Adipocyte (in vitro differentiated cells): Measurements from ENCODE around the gene ALOX5.

Experiments
- DNase-seq: peaks from one replicate; pipeline ENCODE4 v3.0.0-alpha.2; 2015; ENCODE audit warnings: low read depth
- H3K27me3 ChIP-seq: replicated peaks from 2 replicates; pipeline ENCODE4 v1.7.0; 2013; ENCODE audit warnings: mild to moderate bottlenecking, low read length, moderate library complexity; ENCODE audit not compliant: control insufficient read depth, insufficient read depth
- H3K36me3 ChIP-seq: 2 replicates; pipeline ENCODE4 v1.7.0; 2013; ENCODE audit warnings: low read length, mild to moderate bottlenecking, moderate library complexity; ENCODE audit not compliant: control insufficient read depth, insufficient read depth, severe bottlenecking
- H3K4me1 ChIP-seq: 2 replicates; pipeline ENCODE4 v1.7.0; 2013; ENCODE audit warnings: mild to moderate bottlenecking, low read length, moderate library complexity; ENCODE audit not compliant: control insufficient read depth, insufficient read depth
- H3K4me3 ChIP-seq: 2 replicates; pipeline ENCODE4 v1.7.0; 2013; ENCODE audit warnings: mild to moderate bottlenecking, low read length, moderate library complexity
- H3K9ac ChIP-seq: 2 replicates; pipeline ENCODE4 v1.7.0; 2013; ENCODE audit warnings: mild to moderate bottlenecking, low read length, moderate library complexity
- H3K9me3 ChIP-seq: 2 replicates; pipeline ENCODE4 v1.7.0; 2013; ENCODE audit warnings: mild to moderate bottlenecking, low read length, moderate library complexity; ENCODE audit not compliant: control insufficient read depth

The ALOX5 gene

DNA sequence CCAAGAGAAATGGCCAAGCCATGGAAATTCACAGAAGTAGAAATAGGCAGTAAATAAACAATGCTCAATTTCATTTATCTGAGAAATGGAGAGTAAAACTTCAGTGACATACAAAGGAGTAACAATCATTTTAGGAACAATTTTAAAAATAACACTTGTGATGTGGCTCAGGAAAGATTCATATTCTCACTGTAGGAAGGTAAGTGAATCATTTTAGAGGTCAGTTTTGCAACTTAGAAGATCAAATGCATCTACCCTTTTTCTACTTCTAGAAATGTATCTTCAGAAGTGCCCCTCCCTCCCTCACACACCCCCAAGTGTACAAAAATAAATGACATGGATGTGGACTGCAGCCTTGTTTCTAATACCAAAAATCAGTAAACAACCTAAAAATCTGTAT is 78.3 kb downstream of the ALOX5 start:
- Histone ChIP-seq H3K36me3 (peaks cover 3% of the 10 kb centered on the region), H3K4me1 (peaks cover 6% of the 10 kb centered on the region), H3K4me3 (no peak overlapping the region), H3K9ac (no peak overlapping the region), H3K27me3 (no peaks in the 10 kb centered on the region), H3K9me3 (no peaks in the 10 kb centered on the region)
- no peak for DNase-seq

DNA sequence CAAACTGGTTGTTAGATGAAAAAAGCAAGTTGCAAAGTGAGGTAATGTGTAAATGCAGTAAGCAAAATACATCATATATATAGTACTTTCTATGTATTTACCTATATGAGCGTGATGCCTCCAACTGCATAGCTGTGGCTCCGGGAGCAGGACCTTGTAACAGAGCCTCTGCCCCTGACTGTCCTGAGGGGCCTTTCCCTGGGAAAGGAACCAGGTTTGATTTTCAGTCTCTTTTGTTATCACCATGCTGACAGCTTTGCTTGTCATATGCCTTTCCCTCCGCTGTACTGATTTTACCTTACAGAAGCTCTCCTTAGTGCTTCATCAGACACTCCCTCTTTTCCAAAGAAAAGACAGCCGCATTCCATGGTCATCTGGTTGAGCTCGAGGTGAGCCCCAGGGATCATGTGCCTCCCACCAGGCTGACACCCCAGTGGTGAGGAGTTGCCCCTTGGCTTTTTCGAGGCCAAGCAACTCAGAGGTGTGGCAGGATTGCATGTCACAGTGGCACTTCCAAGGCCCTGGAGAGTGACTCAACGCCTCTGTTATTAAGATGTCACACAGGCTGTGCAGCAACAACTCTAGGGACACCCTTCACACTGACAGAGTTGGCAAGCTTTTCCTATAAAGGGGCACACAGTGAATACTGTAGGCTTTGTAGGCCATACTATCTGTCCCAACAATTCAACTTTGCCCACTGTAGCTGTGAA is 78.9 kb downstream of the ALOX5 start:
- no peaks in the 10 kb centered on the region for H3K9me3 ChIP-seq
- no peaks in the 10 kb centered on the region for H3K27me3 ChIP-seq
- DNase-seq: no peak
- H3K36me3 ChIP-seq: peaks cover 3% of the 10 kb centered on the region
- H3K9ac ChIP-seq: no peak overlapping the region
- H3K4me3 ChIP-seq: no peak overlapping the region
- H3K4me1 ChIP-seq: peaks cover 6% of the 10 kb centered on the region

DNA sequence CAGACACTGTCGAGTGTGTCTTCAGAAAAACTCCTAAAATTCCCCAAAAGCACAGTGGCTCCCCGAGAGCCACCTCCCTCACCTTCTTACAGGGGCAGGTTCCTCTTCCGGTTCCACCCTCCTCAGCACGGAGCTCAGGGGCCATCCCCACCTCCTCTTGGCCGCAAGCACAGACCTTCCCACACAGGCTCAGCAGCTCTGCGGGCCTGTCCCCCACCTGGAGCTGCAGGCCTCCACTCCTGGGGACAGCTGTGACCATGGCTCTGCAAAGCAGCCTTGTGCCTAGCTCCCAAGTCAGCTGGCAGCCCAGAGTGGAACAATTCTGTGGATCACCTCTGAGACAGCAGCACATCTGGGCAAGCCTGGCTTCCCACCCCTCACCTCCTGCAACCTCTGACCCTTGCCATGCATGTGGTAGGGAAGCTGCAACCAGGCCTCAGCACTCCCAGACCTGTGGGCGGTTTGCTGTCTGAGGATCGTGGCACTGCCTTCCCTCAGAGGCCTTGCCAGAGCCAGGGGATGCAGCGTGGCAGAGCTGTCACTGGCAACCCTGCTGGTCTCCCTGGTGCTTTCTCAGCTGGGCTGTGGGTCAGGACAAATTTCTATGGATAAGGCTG is 79.7 kb downstream of the ALOX5 start:
- DNase-seq: no peak
- Histone ChIP-seq H3K36me3 (peaks cover 6% of the 10 kb centered on the region), H3K4me3 (no peak overlapping the region), H3K9me3 (no peaks in the 10 kb centered on the region), H3K9ac (peak overlapping the region; percentile 12), H3K27me3 (no peaks in the 10 kb centered on the region), H3K4me1 (peaks cover 6% of the 10 kb centered on the region)

DNA sequence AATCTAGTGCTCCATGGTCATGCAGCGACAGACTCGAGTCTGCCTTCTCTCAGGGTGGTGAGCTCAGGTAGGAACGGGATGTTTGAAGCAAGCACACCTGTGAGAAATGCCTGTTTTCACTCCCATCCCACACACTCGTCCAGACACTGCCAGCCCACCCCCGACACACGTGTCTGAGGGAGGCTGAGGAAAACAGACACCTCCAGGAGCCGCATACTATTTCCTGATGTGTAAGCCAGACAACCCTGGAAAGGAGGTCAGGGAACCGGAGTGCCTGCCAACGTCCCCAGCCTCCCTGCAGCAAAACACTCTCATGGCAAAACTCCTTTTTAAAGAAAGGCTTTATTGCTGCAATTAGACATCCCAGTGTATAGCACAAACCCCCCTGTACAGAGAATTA is 80.2 kb downstream of the ALOX5 start:
- H3K9me3 ChIP-seq: no peaks in the 10 kb centered on the region
- no peak for DNase-seq
- H3K27me3 ChIP-seq: no peaks in the 10 kb centered on the region
- H3K4me1 ChIP-seq: peaks cover 6% of the 10 kb centered on the region
- H3K4me3 ChIP-seq: no peak overlapping the region
- H3K9ac ChIP-seq: peak overlapping the region; percentile 12
- H3K36me3 ChIP-seq: peaks cover 7% of the 10 kb centered on the region

DNA sequence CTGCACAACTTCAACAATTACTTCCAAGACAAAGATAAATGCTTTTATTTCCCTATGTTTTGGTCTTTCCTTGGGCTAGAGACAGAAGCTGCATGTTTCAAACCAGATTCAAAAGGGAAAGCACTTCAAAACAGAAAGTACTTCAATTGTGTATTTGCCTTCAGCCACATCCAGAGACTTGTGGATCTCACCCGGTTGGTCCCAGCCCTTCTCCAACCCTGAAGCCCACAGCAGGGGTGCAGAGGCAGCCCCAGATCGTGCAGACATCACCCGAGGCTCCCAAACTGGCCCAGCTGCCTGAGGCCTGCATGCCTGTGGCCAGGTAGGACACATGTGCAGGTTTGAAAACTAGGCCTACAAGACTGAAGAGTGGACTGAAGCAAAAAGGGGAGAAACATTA is 80.8 kb downstream of the ALOX5 start:
- no peak overlapping the region for H3K9ac ChIP-seq
- no peak overlapping the region for H3K4me3 ChIP-seq
- no peak for DNase-seq
- peaks cover 12% of the 10 kb centered on the region for H3K36me3 ChIP-seq
- no peaks in the 10 kb centered on the region for H3K9me3 ChIP-seq
- H3K27me3 ChIP-seq: no peaks in the 10 kb centered on the region
- H3K4me1 ChIP-seq: peaks cover 6% of the 10 kb centered on the region

DNA sequence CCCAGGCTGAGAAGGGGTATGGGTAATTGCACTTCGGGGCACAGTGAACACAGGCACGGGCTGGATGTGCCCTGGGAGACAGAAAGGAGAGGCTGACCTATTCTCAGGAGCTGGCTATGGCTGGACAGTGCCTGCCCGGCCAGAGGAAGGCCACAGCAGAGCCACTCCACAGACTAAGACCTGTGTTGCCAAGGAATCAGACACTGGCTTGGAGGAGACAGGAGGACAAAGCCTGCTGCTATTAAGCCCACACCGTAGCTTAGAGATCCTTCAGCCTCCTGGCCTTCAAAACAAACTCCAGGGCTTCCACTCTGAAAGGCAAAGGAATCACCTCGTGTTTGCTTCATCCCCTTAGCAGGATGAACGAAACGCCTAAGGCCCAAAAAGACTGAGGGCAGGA is 82.2 kb downstream of the ALOX5 start:
- H3K4me1 ChIP-seq: peaks cover 6% of the 10 kb centered on the region
- H3K4me3 ChIP-seq: no peak overlapping the region
- DNase-seq: no peak
- no peaks in the 10 kb centered on the region for H3K9me3 ChIP-seq
- no peak overlapping the region for H3K9ac ChIP-seq
- H3K27me3 ChIP-seq: no peaks in the 10 kb centered on the region
- H3K36me3 ChIP-seq: peaks cover 19% of the 10 kb centered on the region

DNA sequence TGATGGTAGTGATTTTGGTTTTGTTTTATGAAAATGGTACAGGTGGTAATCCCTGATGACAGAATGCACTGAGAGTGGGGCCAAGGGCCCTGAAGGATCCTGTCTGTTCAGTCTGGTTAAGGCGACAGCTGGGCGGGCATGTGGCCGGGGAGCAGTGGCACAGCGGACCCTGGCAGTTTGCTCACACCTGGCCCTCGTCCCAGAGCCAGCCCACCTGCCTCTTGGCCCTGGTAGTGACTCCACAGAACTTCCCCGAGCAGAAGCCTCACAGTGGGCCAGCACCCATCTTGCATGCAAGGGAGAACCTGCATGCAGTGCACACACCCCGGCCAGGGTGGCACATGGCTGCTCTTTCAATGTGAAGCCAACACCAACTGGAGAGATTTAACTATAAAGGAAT is 82.8 kb downstream of the ALOX5 start:
- Histone ChIP-seq H3K4me3 (no peak overlapping the region), H3K9ac (no peak overlapping the region), H3K9me3 (no peaks in the 10 kb centered on the region), H3K36me3 (peaks cover 19% of the 10 kb centered on the region), H3K4me1 (peaks cover 6% of the 10 kb centered on the region), H3K27me3 (no peaks in the 10 kb centered on the region)
- no peak for DNase-seq

DNA sequence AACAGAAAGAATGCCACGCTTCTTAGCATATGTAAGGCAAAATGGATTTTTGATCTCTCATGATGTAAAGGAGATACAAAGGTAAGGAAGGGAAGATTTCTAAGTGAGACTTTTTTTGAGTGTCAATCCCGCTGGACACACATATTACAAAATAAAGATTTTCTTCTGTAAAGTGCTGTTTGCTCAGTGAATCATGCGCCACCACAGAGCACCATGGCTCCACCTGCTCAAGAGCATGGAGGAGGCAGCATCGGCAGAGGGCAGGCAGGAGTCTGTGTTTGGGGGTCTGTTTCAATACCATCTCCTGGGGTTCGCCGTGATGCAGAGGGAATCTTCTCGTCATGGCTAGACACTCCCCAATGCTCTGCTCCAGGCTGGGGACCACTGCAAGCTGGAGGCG is 83.5 kb downstream of the ALOX5 start:
- Histone ChIP-seq H3K36me3 (peaks cover 19% of the 10 kb centered on the region), H3K9me3 (no peaks in the 10 kb centered on the region), H3K9ac (no peak overlapping the region), H3K27me3 (no peaks in the 10 kb centered on the region), H3K4me3 (no peak overlapping the region), H3K4me1 (peaks cover 6% of the 10 kb centered on the region)
- no peak for DNase-seq

DNA sequence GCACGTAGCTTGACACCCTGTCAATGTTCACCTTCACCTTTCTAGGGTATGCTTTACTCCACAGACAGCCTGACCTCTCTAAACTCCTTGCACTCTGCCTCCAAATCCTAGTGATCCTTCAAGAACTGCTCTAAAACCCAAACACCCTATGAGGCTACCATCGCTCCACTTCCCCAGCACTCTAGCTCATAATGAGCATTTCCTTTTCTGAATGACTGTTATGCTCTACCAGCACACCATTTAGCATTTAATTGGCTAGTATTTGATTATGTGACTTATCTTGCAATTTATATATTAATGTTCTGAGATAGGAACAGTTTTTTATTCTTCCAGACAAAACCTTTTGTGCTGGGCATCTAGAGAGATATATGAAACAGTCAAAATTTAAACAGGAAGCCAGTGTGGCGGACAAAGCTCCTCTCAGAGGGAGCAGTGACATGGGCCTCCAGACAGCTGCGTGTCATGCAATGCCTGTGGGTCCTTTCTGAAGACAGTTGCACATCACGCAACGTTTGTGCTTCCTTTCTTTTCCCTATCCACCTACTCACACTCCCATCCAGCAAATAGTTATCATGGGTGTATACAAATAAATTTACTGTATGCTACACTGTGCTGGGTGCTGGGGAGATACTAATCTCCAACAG is 86.3 kb downstream of the ALOX5 start:
- no peak overlapping the region for H3K4me3 ChIP-seq
- no peaks in the 10 kb centered on the region for H3K27me3 ChIP-seq
- no peak for DNase-seq
- no peaks in the 10 kb centered on the region for H3K4me1 ChIP-seq
- no peaks in the 10 kb centered on the region for H3K9me3 ChIP-seq
- H3K36me3 ChIP-seq: peaks cover 19% of the 10 kb centered on the region
- H3K9ac ChIP-seq: no peak overlapping the region

DNA sequence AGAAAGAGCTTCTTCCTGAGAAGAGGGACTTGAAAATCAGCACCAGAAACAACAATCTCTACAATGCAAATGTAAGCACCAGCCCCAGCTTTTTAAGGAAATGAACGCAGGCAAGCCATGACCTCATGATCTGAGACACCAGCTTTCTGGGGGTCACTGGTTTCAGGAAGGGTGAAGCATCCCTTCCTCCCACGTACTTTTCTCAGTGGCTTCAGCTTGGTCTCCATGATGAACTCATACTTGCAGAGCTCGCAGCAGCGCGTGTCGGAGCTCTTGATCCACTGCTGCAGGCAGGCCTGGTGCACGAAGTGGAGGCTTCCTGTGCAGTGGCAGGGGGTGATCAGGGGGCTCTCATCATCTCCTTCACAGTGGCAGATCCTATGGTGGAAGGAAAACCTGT is 87.0 kb downstream of the ALOX5 start:
- Histone ChIP-seq H3K9me3 (no peaks in the 10 kb centered on the region), H3K4me1 (no peaks in the 10 kb centered on the region), H3K9ac (no peak overlapping the region), H3K36me3 (peaks cover 19% of the 10 kb centered on the region), H3K27me3 (no peaks in the 10 kb centered on the region), H3K4me3 (no peak overlapping the region)
- DNase-seq: no peak

DNA sequence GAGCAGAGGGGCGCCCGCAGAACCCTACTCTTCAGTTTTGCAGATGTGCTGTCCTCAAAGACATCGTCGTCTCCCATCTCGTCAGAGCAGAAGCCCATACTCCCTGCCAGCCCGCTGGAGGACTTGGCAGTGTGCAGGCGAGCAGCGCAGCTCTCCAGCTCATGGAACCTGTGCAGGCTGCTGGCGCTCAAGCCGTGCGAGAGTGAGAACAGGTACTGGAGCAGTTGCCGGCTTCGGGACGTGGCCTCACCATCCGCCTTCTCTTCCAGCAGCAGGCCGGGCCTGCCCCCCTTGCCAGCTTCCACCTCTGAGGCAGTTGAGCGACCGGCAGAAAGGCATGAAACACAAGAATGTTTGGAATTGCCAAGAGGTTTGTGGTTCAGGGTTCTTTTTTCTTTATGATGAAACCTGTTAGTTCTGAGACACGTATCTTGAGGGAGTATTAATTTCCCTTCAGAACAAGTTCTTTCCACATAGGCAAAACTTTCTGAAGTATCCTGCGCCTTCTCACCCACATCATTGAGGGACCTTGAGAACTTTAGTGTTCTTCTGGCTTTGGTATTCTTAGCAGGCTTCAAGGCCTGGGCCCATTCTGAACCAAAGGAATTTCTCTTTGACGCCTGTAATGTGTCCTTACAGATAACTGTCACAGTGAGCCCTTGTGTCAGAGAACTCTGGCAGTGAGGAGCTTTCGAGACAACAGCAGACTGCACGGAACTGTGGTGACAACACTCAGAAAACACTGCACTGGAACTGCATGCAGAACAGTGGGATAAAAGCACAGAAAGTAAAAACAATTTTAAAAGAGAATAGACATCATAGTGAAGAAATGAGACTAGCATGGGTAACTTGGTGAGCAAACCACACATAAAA is 89.5 kb downstream of the ALOX5 start:
- peak; percentile 15 for DNase-seq
- Histone ChIP-seq H3K27me3 (no peaks in the 10 kb centered on the region), H3K4me3 (no peak overlapping the region), H3K9ac (no peak overlapping the region), H3K9me3 (no peaks in the 10 kb centered on the region), H3K4me1 (no peaks in the 10 kb centered on the region), H3K36me3 (peaks cover 13% of the 10 kb centered on the region)
